ENCODE data around the gene OCIAD1. TPM values are rescaled to one million over a fixed set of nuclear protein-coding genes. Genes with fewer than 3 reads are reported as not detected.
"Not testable (repeated sequence)": the region's sequence is repeated elsewhere in the genome, so short reads cannot be mapped to it uniquely, and the experiment has no call there.

OCIAD1 gene
- total RNA-seq, 2 donors from 2014 or later = 57.4 to 85.4 TPM

DNA sequence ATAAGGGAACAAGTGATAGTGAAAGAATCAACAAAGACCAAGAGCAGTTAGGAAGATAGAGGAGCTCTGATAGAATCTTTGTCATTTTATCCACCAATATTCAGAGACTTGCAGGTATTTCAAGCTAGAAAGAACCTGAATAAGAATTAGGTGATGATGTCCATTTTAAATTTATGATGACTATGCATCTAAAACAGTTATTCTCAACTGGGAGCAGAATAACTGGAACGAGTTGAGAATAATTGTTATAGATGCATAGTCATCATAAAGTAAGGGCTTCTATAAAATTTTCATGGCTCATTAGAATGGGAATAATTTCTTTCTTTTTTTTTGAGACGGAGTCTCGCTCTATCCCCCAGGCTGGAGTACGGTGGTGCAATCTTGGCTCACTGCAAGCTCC is 5.8 kb downstream of the OCIAD1 start:
- Histone ChIP-seq H3K4me1 (peaks cover 8% of the 10 kb centered on the region), H3K9me3 (no peaks in the 10 kb centered on the region), H3K27me3 (no peaks in the 10 kb centered on the region), H3K27ac (no peak overlapping the region), H3K4me3 (no peak overlapping the region), H3K36me3 (replicated peaks in 1 of 2; ENCODE audit: insufficient read depth in 1 of 2, low read depth in 2 of 2) (peaks cover 10 to 14% of the 10 kb centered on the region in 2 donors)
- DNase-seq = no peak
- intact Hi-C loops (cut with DNase I) = no loop called here
- ATAC-seq = no peak
- WGBS, 2 donors = 95% methylated on average over 4 of the region's 4 CpGs
- no peak for TF ChIP-seq POLR2A (IDR thresholded peaks at IDR 0.05)
- TF ChIP-seq, protein P1, sequence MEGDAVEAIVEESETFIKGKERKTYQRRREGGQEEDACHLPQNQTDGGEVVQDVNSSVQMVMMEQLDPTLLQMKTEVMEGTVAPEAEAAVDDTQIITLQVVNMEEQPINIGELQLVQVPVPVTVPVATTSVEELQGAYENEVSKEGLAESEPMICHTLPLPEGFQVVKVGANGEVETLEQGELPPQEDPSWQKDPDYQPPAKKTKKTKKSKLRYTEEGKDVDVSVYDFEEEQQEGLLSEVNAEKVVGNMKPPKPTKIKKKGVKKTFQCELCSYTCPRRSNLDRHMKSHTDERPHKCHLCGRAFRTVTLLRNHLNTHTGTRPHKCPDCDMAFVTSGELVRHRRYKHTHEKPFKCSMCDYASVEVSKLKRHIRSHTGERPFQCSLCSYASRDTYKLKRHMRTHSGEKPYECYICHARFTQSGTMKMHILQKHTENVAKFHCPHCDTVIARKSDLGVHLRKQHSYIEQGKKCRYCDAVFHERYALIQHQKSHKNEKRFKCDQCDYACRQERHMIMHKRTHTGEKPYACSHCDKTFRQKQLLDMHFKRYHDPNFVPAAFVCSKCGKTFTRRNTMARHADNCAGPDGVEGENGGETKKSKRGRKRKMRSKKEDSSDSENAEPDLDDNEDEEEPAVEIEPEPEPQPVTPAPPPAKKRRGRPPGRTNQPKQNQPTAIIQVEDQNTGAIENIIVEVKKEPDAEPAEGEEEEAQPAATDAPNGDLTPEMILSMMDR (IDR thresholded peaks at IDR 0.05) = no peak

DNA sequence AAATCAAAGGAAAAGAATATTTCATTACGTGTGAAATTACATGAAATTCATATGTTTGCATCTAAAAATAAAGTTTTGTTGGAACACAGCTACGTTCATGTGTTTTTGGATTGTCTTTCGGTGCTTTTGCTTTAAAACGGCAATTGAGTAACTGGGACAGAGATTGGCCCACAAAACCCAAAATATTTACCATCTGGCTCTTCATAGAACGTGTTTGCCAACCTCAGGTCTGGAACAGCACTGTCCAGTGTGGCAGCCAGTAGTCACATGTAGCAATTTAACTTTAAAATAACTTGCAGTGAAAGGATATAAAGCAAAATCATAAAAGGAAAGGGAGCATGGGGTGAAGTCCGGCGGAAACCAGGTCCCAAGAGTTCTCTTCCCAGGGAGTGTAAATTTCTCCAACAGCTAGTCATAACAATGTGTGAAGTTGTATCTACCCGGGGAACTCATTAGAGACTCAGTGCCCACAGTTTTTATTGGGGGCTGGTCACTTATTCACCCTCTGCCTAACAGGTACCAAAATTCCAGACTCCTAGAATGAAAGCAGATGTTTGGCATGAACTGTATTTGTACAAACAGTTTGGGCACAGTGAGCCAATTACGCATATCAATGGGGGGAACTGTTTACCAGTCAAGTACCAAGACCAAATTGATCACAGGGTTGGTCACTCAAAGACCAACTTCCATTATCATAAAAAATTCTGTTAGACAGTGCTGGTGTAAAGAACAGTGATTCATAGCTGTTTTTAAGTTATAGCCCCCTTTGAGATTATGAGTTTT is 10.3 kb downstream of the OCIAD1 start:
- Histone ChIP-seq H3K27me3 (no peaks in the 10 kb centered on the region), H3K4me1 (no peaks in the 10 kb centered on the region), H3K4me3 (no peak overlapping the region), H3K27ac (no peak overlapping the region), H3K9me3 (no peaks in the 10 kb centered on the region), H3K36me3 (replicated peaks in 1 of 2; ENCODE audit: insufficient read depth in 1 of 2, low read depth in 2 of 2) (peaks cover 0 to 5% of the 10 kb centered on the region in 2 donors)
- WGBS, 2 donors = 84% methylated on average over 9 of the region's 9 CpGs
- ATAC-seq (no peak), DNase-seq (no peak)
- intact Hi-C loops (cut with DNase I) = no loop called here
- no peak for TF ChIP-seq POLR2A (IDR thresholded peaks at IDR 0.05)
- TF ChIP-seq, protein P1 (IDR thresholded peaks at IDR 0.05) = no peak

DNA sequence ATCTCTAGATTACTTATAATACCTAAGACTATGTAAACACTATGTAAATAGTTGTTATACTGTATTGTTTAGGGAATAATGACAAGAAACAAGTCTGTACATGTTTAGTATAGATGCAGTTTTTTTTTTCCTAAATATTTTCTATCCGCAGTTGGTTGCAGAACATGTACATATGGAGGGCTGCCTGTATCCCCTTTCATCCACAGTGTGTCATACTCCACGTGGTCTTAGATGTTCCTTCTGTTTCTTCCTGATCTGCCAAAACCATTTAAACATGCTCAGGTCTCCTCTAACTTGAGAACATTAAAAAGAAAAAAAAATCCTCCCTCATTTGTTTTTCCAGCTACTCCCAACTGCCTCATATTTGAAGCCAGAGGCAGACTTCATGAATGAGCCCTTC is 14.0 kb downstream of the OCIAD1 start:
- no peak for ATAC-seq
- H3K27me3 ChIP-seq = no peaks in the 10 kb centered on the region
- intact Hi-C loops (cut with DNase I) = no loop called here
- TF ChIP-seq, protein P1 (IDR thresholded peaks at IDR 0.05) = no peak
- no peaks in the 10 kb centered on the region for H3K4me1 ChIP-seq
- 80 to 89% methylated on average over 2 of the region's 2 CpGs for WGBS, 2 donors
- no peak overlapping the region for H3K27ac ChIP-seq
- peaks cover 0 to 1% of the 10 kb centered on the region in 2 donors for H3K36me3 ChIP-seq (replicated peaks in 1 of 2; ENCODE audit: insufficient read depth in 1 of 2, low read depth in 2 of 2)
- no peak overlapping the region for H3K4me3 ChIP-seq
- DNase-seq = no peak
- H3K9me3 ChIP-seq = no peaks in the 10 kb centered on the region

DNA sequence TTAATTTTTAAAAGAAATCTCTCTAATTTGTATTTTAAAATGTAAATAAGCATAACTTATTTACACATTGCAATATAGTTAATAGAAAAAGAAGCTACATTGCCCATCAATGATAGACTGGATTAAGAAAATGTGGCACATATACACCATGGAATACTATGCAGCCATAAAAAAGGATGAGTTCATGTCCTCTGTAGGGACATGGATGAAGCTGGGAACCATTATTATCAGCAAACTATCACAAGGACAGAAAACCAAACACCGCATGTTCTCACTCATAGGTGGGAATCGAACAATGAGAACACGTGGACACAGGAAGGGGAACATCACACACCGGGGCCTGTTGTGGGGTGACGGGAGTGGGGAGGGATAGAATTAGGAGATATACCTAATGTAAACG is 17.9 kb downstream of the OCIAD1 start:
- H3K36me3 ChIP-seq (replicated peaks in 1 of 2; ENCODE audit: insufficient read depth in 1 of 2, low read depth in 2 of 2); ATAC-seq; intact Hi-C loops (cut with DNase I); H3K4me3 ChIP-seq; H3K4me1 ChIP-seq; DNase-seq; H3K9me3 ChIP-seq; H3K27me3 ChIP-seq; H3K27ac ChIP-seq: not testable (repeated sequence)
- WGBS, 2 donors = 98 to 99% methylated on average over 6 of the region's 6 CpGs

DNA sequence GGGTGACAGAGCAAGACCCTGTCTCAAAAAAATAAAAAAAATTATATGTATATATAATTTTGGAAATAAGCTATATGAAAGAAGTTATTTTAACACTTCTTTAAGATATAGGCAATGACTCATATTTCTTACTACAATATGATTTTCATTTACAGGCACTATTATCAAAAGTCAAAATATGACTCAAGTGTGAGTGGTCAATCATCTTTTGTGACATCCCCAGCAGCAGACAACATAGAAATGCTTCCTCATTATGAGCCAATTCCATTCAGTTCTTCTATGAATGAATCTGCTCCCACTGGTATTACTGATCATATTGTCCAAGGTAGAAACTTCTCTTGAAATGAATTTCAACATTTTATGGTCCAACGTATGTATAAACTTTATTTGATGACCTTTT is 20.8 kb downstream of the OCIAD1 start:
- intact Hi-C loops (cut with DNase I) = no loop called here
- H3K27me3 ChIP-seq = no peaks in the 10 kb centered on the region
- H3K4me3 ChIP-seq = no peak overlapping the region
- ATAC-seq (no peak), DNase-seq (no peak)
- no peak overlapping the region for H3K27ac ChIP-seq
- 50 to 78% methylated on average over 1 of the region's 1 CpG for WGBS, 2 donors
- H3K4me1 ChIP-seq = no peaks in the 10 kb centered on the region
- H3K36me3 ChIP-seq (replicated peaks in 1 of 2; ENCODE audit: insufficient read depth in 1 of 2, low read depth in 2 of 2) = no peaks in the 10 kb centered on the region
- no peak for TF ChIP-seq POLR2A (IDR thresholded peaks at IDR 0.05)
- TF ChIP-seq, protein P1 (IDR thresholded peaks at IDR 0.05) = no peak
- no peaks in the 10 kb centered on the region for H3K9me3 ChIP-seq
